Amniotic stem cell (primary cell): ENCODE measurements around the gene ULK4.

Experiments used
- DNase-seq: peaks from one replicate; lab custom pipeline; 2025; lab: John Stamatoyannopoulos, UW

The ULK4 gene

DNA sequence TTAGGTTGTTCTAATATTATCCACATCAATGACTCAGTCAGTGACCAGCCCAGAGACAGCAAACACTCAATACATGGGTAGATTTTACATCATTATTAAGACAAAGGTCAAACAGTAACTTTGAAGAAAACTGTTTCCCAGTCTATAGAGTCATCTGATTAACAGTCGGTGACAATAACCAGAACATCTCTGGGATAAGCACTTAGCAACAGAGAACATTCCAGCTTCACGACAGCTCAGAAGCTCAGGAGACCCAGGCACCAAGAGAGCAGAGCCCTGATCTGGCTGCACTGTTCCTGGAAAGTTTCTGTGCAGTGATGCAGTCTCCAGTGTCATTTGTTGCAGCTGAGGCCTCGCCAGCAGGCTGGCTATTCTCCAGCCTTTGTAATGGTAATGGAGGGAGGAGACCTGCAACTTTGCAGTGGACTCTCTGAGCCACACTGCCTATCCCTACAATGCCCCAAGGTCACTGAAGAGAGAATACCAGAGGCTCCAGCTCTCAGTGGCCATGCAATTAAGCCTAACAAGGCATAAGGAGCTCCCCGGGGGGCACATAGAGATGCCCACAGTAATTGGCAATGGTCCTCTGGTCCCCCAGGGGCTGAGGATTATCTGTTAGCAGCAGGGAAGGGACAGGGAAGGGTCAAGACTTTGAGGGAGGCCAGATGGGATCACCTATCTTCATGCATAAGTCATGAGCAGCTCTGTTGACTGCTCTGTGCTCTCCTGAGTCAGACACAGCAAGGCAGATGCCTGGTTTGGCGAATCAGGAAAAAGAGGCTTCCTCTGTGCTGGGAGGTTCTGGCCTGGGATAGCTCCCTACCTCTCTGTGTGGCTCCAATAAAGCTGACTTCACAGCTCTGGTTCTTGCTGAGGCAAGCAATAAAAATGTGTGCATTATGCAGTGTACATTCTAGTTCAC is 599.0 kb downstream of the ULK4 start:
- no peak for DNase-seq

GRCh38 chr3:41357271-41357670 is 604.6 kb downstream of the ULK4 start:
- no peak for DNase-seq

GRCh38 chr3:41356775-41357174 is 605.1 kb downstream of the ULK4 start:
- DNase-seq = no peak

GRCh38 chr3:41352510-41352909 is 609.4 kb downstream of the ULK4 start:
- no peak for DNase-seq

DNA sequence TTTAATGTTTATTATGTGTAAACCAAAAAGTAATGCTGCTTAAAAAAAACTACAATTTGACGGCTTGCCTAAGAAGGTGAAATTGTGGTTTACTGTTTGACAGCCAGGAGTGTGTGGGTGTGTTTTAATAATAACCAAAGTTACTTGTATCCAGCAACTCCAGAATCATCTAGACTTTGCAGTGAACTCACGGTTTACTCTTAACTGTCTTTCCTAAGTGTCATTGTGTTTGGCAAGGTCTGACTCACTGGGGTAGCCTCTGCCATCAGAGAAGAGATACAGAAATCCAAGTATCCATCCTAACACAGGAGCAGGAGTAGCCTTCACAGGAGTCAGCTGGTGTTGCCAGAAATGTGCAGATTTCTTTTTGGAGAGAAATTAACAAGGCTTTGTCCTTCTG is 611.5 kb downstream of the ULK4 start:
- DNase-seq = no peak

- no peak for DNase-seq
These were observed 613.5 kb downstream of the ULK4 start for GRCh38 chr3:41348401-41348800.

DNA sequence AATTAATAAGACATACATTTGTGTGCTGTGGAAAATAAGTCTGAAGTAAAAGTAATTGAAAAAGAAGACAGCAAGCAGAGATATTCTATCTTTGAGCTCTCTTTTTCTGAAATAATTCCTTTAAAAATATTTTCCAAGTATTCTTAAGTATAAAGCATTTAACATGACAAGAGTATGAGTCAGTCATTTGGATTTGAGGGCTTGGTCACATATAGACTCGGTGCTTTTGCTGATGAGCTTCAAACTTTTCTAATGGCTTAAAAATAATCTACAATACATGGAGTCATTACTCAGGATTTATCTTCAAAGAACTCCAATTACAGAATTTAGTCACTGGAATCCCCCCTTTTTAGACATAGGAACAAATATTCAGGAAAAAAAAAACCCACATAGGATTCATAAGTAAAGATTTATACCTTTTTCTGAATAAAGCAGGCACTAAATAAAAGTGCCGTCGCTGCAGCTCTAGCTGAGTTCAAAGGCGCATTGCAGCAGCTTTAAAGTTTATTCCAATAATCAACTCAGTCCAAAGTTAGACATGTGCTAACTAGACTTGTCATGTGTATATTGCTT is 615.1 kb downstream of the ULK4 start:
- no peak for DNase-seq

DNA sequence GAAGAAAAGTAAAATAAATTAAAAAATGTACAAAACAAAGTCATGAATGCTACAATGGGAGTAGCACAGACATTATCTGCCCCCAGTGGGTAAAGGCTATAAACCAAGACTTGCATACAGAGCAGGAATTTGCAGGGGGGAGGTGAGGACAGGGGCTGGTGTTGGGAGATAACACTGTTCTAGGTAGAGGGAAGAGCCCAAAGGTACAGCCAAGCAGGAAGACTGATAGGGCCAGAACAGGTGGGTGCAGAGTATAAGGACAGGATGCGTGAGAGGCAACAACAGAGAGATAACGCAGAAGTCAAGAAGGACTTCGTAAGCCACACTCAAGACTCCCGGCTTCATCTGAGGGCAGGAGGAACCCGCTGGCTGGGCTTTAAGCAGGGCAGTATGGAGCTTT is 616.1 kb downstream of the ULK4 start:
- no peak for DNase-seq

GRCh38 chr3:41339758-41340157 is 622.1 kb downstream of the ULK4 start:
- DNase-seq = no peak

DNA sequence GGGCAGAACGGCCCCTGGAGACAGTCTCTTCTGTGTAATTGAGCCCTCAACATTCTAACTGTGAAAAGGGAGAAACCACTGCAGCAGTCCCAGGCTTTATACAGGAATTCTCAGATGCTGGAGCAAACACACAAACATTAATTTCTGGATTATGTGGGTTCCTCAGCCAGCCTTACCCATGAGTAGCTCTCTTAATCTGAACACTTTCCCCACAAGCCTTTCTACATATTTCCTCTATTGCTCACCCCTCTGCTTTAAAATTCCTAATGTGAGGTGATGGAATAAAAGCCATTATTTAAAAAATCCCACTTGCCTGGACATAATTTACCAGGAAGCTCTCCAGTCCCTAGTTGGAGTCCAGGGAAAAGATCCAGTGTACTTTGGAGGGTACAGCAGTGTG is 623.6 kb downstream of the ULK4 start:
- no peak for DNase-seq

DNA sequence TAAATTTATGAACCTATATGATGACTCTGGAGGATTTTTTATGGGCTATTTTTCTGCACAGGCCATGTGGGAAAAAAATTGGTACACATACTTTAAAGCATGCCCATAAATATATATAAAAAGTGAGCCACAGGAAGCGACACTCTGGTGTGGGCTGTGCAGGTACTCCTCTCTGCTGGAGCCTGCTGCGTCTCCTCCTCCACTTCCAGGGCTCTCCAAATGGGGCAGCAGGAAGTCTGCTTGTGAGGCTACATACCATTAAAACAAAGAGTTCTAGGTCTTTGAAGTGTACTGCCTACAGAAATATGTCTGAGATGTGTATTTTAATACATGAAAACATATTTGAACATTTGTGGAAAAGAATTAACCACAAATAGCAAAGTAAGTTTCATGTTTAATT is 627.5 kb downstream of the ULK4 start:
- DNase-seq = no peak

DNA sequence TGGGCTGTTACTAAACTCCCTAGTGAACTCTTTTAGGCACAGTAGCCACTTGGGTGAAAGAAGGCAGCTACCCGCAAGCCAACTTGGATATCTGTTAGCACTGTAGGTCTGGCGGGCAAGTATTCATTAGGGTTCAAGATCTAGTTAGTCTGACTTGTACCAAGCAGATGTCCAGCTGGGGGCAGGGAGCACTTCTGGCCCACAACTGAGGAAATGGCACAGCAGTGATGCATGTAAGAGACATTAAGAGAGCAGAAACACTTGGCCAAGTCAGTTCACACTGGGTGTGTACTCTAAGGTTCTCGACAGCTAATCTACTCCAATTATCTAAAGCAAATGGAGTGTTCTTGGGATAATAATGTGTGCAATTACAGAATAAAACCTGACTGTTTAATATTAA is 630.9 kb downstream of the ULK4 start:
- DNase-seq = no peak

GRCh38 chr3:41330465-41330864 is 631.4 kb downstream of the ULK4 start:
- no peak for DNase-seq

- no peak for DNase-seq
These were observed 632.0 kb downstream of the ULK4 start for GRCh38 chr3:41329881-41330280.

DNA sequence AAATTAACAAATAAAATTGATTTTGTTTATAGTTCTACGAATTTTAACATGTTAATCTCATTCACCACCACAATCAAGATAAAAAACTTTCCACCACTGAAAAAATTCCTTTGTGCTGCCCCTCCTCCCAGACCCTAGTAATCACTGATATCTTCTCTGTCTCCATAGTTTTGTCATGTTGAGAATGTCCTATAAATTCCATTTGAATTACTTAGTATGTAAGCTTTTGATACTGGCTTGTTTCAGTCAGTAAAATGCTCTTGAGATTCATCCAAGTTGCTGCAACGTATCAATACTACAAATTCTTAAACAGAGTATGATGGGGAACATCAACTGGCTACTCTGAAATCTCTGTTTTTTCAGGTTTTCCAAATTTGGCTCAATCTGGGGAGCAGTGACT is 633.0 kb downstream of the ULK4 start:
- DNase-seq = no peak

DNA sequence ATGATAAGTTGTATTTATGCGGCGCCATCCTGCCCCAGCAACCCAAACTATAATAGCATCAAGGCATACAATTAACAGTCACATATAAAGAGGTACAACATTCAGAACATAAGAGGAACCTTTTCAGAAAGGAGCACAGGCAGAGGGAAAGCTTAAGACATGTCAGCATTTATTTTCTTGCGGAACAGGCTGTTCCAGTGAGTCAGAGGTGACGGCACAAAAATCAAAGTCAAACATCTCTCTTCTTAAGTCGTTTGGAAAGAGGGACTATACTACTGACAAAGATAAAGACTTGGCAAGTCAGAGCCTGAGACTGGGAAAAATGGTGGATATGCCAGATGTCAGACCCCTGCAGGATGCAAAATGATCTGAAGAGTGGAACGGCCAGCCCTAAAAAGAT is 634.2 kb downstream of the ULK4 start:
- DNase-seq = no peak

DNA sequence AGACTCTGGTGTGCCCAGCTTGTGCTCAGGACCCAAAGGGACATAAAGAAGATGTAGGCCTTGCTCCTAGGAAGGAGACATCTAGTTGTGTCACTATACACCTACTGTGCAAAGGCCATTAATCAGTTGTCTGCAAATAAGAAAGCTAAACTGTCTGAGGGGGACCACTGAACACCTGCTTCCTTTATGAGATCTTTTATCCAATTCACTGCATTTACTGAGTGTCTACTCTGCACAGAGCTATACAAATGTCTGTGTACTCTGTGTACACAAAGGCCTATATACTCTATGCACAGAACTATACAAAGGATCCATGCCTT is 637.8 kb downstream of the ULK4 start:
- no peak for DNase-seq

- no peak for DNase-seq
These were observed 638.3 kb downstream of the ULK4 start for GRCh38 chr3:41323467-41324155.

GRCh38 chr3:41321642-41321980 is 640.3 kb downstream of the ULK4 start:
- DNase-seq = no peak

DNA sequence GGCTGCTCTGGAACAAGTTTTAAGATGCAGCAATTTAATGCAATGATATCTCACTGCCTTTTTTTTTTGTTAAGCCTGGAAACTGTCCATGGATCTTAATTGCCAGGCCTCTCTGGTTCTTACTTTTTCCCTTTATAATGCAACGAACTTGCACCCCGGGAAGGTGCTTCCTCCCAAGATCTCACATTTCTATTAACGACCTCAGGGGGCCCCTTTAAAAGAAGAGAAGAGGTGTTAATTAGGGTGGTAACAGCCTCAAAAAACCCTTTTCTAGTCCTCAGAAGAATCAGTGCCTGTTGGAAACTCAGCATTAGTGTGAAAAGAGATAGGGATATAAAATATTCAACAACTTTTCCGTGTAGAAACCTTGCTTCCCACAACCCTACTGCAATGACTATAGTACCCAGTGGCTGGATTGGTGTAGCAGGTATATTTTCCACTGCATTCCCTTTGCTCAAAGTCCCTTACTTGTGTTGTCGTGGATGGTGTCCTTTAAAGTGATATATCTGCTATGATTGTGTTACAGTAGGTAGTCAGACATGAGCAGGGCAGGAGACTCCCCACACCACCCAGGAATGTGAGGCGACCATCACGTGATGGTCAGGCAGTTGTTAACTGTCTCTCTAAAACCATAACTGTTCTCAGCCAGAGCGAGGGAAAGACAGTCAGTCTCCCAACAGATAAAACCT is 640.8 kb downstream of the ULK4 start:
- DNase-seq = no peak

- DNase-seq = no peak
These were observed 643.4 kb downstream of the ULK4 start for GRCh38 chr3:41318520-41318919.

- DNase-seq = no peak
These were observed 644.2 kb downstream of the ULK4 start for GRCh38 chr3:41317718-41318117.

- DNase-seq = no peak
These were observed 644.6 kb downstream of the ULK4 start for GRCh38 chr3:41317298-41317697.
